ENCODE results near the gene CDT1. TPM values are rescaled to one million over a fixed set of nuclear protein-coding genes. Genes with fewer than 3 reads are reported as not detected.

CDT1 gene
- total RNA-seq, 1 experiment from 2014 or later, result 74.1 TPM

GRCh38 chr16:88840600-88841215, 37.1 kb downstream of the CDT1 start:
- Histone ChIP-seq H3K56ac (ENCODE audit: insufficient read length, low read depth, low read length) (no peak overlapping the region), H3K4ac (ENCODE audit: low read depth, low read length) (no peak overlapping the region), H3K79me2 (ENCODE audit: insufficient read depth, low read length) (no peaks in the 10 kb centered on the region), H2BK120ac (ENCODE audit: low read depth, low read length, poor library complexity, severe bottlenecking) (no peak overlapping the region), H4K8ac (replicated peaks; ENCODE audit: insufficient read length, low read depth, low read length) (no peak overlapping the region), H4K91ac (ENCODE audit: insufficient read length, low read depth, low read length) (no peak overlapping the region), H2BK12ac (ENCODE audit: insufficient read length, low read depth, low read length) (no peak overlapping the region), H4K20me1 (ENCODE audit: control insufficient read depth, insufficient read depth, insufficient read length) (no peaks in the 10 kb centered on the region), H3K23ac (ENCODE audit: insufficient read length, low read depth, low read length) (no peak overlapping the region), H2BK15ac (ENCODE audit: low read depth, low read length) (no peak overlapping the region), H2AFZ (ENCODE audit: low read length) (no peak overlapping the region), H2BK5ac (ENCODE audit: insufficient read length, low read length) (no peak overlapping the region), H3K9ac (ENCODE audit: extremely low read depth, insufficient read length, low read length) (no peak overlapping the region), H3K4me1 (ENCODE audit: insufficient read depth, low read length) (no peaks in the 10 kb centered on the region), H3T11ph (ENCODE audit: low read length) (no peak overlapping the region), H2BK20ac (ENCODE audit: low read depth, low read length, poor library complexity, severe bottlenecking) (no peak overlapping the region), H3K18ac (ENCODE audit: insufficient read length, low read depth, low read length) (no peak overlapping the region), H3K23me2 (ENCODE audit: insufficient read length, low read depth, low read length, poor library complexity, severe bottlenecking) (no peaks in the 10 kb centered on the region), H4K5ac (ENCODE audit: insufficient read length, low read depth, low read length) (no peak overlapping the region), H3K27me3 (ENCODE audit: insufficient read depth, low read length) (no peaks in the 10 kb centered on the region), H3K14ac (ENCODE audit: insufficient read depth, low read length) (no peak overlapping the region), H3K4me2 (ENCODE audit: insufficient read depth, insufficient read length, low read length) (no peak overlapping the region), H3K27ac (ENCODE audit: insufficient read length, low read depth, low read length) (no peak overlapping the region), H3K79me1 (ENCODE audit: insufficient read depth, low read depth, low read length, poor library complexity, severe bottlenecking) (no peaks in the 10 kb centered on the region), H2AK5ac (ENCODE audit: insufficient read length, low read length) (no peak overlapping the region), H3K9me3 (ENCODE audit: control insufficient read depth, low read depth, low read length) (no peaks in the 10 kb centered on the region)
- TF ChIP-seq CTCF (conservative IDR thresholded peaks at IDR 0.05), result no peak
- no peak overlapping the region for H3K27ac Mint-ChIP-seq
- H3K9me3 Mint-ChIP-seq, result no peaks in the 10 kb centered on the region
- no CpG with 5 or more reads among the region's 30 CpGs for WGBS (ENCODE audit: extremely low coverage, insufficient read length, low lambda C conversion rate)
- DNase-seq, result no peak
- peaks cover 4 to 11% (median 9%) of the 10 kb centered on the region in 3 experiments; a peak in 6 of 7 replicates for H3K36me3 Mint-ChIP-seq (ENCODE audit: insufficient read depth in 1 of 3, low read depth in 3 of 3)
- H3K27me3 Mint-ChIP-seq (ENCODE audit: low read depth), result no peaks in the 10 kb centered on the region
- H3K4me3 Mint-ChIP-seq, result no peak overlapping the region
- no peaks in the 10 kb centered on the region for H3K4me1 Mint-ChIP-seq

Data from H9 (cell line).